HG03565 (cell line): ENCODE data around the gene MRPL49.

ENCODE experiments used
- ATAC-seq: cut with Tn5 transposase; IDR thresholded peaks from one replicate; pipeline ENCODE4 v1.9.1; 2021; ENCODE audit warnings: mild to moderate bottlenecking, moderate library complexity; ENCODE audit not compliant: unreplicated experiment

Gene MRPL49

DNA sequence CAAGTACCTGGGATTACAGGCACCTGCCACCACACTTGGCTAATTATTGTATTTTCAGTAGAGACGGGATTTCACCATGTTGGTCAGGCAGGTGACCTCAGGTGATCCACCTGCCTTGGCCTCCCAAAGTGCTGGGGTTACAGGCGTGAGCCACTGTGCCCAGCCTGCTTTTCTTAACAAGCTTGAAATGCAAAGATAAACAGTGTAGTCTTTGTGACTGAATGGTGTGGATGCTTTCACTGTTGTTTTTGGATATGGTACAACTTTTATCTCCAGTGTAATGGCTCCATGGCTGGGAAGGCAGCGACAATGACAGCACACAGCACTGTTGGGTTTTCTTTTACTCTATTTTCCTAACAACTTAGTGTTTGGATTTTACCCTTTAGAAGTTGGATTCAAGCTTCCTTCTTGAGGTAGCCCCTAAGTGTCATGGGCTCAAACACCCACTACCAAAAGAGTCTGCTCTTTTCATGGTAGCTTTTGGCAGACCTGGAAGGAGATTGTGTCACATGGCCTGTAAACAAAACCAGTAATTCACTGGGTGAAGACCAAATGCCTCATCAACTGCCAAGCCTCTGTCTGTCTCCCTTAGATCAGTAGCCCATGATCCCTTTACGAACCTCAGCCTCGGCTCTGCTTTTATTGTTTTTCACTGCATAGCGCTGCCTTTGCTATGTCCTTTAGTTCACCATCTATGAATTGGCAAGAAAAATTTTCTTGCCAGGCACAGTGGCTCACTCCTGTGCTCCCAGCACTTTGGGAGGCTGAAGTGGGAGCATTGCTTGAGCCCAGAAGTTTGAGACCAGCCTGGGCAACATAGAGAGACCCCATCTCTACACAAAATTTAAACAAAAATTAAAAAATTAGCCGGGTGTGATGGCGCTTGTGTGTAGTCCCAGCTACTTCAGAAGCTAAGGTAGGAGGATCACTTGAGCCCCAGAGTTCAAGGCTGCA, 19.7 kb upstream of the MRPL49 start:
- no peak for ATAC-seq

GRCh38 chr11:65103476-65103875, 18.6 kb upstream of the MRPL49 start:
- no peak for ATAC-seq

DNA sequence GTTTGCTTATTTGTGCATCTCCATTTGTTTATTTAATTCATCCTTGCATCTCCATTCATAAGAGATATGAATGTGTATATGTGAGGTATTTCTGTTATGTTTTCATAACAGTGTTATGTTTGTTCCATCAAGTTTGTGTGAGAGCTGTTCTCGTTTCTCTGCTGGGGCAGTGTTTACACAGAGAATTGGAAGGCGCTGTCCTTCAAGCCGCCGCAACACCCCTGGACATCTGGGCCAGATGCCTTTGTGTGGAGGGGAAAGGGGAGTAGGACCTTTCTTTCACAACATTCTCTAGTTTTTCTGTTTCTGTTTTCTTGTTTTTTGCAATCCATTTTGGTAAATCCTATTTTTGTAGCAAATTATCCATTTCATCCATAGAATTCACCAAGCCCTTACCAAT, 17.5 kb upstream of the MRPL49 start:
- ATAC-seq = no peak

GRCh38 chr11:65107078-65107477, 15.0 kb upstream of the MRPL49 start:
- no peak for ATAC-seq

GRCh38 chr11:65107751-65108468, 14.2 kb upstream of the MRPL49 start:
- ATAC-seq = no peak

- no peak for ATAC-seq
Measured at GRCh38 chr11:65108469-65109123, 13.5 kb upstream of the MRPL49 start.

GRCh38 chr11:65109231-65110198, 12.6 kb upstream of the MRPL49 start:
- ATAC-seq = no peak

DNA sequence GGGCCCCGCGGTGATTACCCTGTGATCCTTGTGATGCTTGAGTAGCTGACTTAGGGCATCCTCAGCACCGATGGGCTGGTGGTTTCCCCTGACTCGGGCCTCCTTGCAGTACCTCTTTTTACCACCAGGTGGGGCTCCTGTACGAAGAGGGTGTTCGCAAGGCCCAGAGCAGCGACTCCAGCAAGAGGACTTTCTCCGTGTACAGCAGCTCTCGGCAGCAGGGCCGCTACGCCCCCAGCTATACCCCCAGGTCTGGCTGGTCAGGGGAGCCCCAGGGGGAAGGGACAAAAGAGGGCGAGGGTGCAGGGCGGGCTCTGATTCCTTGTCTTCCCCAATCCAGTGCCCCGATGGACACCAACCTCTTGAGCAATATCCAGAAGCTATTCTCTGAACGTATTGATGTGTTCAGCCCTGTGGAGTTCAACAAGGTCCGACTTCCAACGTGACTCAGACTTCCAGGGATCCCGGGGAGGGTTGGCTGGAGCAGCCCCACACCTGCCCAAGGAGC, 11.7 kb upstream of the MRPL49 start:
- no peak for ATAC-seq

DNA sequence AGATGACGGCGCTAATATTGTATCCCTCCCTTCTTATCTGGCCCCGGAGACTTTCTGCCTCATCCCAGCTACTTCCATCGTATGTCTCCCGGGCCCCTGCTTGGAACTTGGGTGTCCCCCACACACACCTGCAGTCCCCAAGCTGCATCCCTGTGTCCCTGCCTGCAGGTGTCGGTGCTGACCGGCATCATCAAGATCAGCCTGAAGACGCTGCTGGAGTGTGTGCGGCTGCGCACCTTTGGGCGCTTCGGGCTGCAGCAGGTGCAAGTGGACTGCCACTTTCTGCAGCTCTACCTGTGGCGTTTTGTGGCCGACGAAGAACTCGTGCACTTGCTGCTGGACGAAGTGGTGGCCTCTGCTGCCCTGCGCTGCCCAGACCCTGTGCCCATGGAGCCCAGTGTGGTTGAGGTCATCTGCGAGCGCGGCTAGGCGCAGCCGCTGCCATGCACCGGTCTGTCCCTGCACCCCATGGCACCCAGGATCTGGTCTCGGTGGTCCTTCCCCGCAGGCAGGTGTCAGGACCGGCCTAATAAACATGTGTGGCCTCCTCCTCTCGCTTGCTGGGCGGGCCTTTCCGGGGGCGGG, 10.9 kb upstream of the MRPL49 start:
- ATAC-seq = no peak

DNA sequence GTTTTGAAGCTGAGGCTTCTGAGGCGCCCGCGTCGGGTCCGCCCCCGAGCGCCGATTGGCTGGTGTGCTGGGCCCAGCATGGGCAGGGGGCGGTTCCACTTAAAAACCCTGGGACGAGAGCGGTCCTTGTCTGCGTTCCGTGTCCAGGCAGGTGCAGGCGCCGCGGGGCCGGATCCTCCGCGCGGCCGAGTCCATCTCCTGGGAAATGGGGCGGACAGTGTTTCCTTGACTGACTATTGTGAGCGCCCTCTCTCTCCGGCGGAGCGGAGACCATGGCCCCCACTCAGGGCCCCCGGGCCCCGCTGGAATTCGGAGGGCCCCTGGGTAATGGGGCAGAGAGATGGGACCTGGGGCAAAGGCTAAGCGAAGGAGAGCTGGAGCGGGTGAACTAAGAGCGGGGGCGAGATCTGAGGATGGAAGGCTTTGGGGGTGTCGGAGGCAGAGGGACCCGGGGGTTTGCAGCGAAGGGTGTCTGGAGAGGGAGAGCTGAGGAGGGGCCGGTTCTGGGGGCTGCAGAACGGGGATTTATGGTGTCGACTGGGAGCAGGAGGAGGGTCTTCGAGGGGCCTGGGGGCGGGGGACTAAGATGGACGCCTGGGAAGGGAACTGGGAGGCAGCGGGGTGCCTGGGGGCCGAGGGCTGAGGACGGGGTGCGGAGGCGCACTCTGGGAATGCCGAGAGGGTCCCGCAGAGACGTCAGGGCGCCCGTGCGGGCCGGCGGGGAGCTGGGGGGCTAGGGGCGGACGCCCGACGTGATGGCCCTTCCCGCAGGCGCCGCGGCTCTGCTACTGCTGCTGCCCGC, 10.2 kb upstream of the MRPL49 start, which contains the start of gene TM7SF2:
Gene TM7SF2, plus strand, starts transcription at position 129 of the 802 bp plus-strand sequence. Its CDS starts 144 bp downstream, at position 273.
- ATAC-seq = peak; percentile 39

- ATAC-seq = peak; percentile 24
Measured at GRCh38 chr11:65112546-65113360, 9.4 kb upstream of the MRPL49 start.

DNA sequence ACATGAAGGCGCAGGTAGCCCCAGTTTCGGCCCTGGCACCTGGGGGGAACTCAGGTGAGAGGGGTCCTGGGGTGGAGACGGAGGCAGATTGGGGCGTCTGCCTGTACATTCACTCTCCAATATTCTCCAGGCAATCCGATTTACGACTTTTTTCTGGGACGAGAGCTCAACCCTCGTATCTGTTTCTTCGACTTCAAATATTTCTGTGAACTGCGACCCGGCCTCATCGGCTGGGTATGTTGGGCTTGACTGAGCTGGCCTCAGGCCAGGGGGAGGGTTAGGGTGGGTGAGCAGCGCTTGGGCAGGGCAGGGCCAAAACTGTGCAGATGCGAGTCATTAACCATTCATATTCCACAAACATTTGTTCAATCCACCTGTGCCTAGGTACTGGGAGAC, 8.8 kb upstream of the MRPL49 start:
- no peak for ATAC-seq

DNA sequence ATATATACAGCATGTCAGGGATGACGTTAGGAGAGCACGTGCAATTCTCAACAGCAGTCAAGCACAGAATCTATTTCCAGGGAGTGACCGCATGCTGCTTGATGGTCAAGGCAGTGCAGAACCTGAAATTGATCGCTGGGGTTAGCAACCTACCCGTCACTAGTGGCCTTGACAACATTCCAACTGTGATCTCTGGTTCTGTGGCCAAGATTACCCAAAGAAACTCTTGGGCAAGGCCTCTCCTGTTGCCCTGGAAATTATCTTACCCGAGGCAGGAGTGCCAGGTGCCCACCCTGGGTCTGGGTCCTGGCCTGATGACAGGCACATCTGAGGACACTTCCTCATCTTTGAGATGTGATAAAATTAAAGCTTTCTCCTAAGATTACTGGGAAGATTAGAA, 8.3 kb upstream of the MRPL49 start:
- no peak for ATAC-seq

DNA sequence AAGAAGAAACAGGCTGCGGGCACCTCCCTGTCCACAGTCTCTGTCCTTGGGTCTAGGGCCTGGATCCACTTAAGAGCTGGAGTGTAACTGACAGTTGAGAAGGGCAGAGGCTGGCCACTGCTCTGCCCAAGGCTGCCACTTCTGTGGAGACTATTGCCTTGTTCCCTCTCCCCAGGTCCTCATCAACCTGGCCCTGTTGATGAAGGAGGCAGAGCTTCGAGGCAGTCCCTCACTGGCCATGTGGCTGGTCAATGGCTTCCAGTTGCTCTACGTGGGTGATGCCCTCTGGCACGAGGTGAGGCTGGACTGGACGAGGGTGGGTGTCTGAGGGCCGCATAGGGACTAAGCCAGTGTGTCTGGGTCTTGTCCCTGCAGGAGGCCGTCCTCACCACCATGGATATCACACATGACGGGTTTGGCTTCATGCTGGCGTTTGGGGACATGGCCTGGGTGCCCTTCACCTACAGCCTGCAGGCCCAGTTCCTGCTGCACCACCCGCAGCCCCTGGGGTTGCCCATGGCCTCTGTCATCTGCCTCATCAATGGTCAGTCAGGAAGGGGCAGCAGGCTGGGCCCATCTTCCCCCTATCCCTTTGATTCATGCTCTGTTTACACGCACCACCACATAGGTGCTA, 7.5 kb upstream of the MRPL49 start:
- no peak for ATAC-seq

GRCh38 chr11:65115361-65116082, 6.6 kb upstream of the MRPL49 start:
- no peak for ATAC-seq

GRCh38 chr11:65116370-65117205, 5.5 kb upstream of the MRPL49 start:
- ATAC-seq = no peak
